ENCODE measurements around the gene SMIM41.

SMIM41 gene

DNA sequence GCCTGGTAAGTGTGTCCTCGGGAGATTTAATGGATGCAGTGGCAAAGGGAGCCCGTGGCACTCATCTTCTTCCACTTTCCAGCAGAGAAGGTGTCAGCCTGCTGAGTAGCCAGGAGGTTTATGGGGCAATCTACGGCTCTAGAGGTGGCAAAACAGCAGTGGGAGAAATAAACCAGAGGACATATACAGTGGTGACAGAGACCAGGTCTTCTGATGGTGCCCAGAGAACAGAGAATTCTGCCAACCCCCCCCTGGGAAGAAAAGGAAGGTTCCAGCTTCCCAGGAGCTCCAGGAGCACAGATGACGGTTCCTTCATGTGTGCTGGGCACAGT lies 43.0 kb downstream of the SMIM41 start:
- no peak for DNase-seq (ENCODE audit: low read depth)

DNA sequence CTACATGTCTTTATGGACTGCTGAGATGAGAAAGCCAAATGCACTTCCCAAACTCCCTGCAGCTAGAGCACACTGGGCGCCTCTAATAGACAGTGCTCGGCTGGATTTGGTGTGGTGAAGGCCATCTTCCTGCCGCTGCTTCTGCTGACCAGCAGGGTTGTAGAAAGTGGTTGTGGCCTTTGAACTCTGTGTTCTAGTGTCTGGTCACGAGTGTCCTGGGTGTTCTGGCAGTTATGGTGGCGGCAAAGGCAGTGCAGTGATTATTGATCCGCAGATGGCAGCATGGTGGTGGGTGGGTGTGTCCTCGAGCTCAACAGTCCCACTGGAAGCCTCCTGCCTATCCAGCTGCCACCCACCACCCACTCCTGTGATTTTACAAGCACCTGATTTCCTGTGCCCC lies 43.4 kb downstream of the SMIM41 start:
- no peak for DNase-seq (ENCODE audit: low read depth)

DNA sequence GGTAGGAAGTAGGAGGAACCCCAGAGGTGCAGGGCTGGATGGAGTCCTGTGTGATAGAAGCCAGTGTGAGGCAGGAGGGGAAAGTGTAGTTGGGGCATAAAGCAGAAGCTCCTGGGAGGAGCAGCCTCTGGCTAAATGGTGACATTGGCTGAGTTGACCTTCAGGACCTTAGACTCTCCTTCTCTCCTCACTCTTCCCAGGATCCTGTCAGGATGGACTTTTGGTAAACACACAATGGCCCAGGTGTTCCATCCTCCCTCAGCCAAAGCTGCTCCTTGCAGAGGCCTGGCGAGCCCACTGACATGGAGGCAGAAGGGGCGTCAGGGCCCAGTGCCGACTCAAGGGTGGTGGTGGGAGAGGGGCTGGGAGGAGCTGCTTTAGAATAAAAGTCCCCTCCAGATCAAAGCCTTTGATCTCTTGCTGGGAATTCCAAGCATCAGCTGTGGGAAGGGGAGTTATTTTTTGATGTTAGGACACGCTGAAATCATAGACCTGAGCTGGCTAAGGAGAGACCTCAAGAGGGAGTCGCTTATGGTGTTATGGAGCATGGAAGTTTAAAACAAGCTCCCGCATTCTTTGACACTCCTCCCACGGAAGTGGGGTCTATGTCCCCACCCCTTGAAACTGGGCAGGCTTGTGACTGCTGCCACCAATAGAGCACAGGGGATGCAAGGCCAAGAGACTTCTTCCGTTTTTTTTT lies 44.1 kb downstream of the SMIM41 start:
- no peak for DNase-seq (ENCODE audit: low read depth)

DNA sequence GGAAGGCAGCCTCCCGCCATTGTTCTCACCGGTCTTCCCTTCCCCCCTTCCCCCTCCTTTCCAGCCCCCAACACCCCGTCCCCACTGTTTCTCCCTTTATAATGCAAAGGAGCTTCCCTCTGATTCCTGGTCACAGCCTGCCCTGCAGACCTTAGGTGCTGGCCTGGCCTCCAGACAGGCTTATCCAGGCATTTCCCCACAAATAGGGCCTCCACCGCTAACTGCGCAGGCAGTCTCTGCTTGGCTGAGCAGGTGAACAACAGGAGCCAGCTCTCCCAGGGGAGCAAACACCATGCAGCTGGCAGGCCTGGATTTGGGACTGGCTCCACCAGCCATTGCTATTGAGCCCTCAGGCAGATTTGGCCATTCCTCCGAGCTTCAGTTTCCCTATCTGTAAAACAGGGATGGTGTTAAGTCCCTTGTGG lies 46.0 kb downstream of the SMIM41 start:
- DNase-seq (ENCODE audit: low read depth), result no peak

DNA sequence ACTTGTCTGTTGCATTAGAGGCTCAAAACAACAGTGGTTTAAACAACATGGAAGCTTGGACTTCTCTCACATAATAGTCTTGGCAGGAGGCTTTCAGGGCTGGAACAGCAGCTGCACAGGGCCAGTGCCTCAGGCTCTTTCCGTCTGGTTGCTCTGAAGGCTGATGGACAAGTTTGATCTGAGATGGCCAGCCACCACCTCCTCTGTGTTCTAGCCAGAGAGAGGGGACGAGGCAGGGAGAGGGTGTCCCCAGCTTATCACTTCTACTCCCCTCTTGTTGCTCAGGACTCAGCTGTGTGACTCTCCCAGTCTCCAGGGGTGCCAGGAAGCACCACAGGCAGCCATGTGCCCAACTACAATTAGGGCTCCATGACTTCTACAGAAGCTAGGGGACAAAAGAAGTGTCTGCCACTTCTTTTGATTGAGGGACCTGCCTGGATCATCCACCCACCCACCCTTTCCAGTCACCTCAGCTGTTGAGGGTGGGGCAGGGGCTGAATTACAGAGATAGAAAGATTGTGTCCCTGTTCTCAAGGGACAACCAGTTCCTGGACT lies 46.6 kb downstream of the SMIM41 start:
- DNase-seq (ENCODE audit: low read depth), result no peak

DNA sequence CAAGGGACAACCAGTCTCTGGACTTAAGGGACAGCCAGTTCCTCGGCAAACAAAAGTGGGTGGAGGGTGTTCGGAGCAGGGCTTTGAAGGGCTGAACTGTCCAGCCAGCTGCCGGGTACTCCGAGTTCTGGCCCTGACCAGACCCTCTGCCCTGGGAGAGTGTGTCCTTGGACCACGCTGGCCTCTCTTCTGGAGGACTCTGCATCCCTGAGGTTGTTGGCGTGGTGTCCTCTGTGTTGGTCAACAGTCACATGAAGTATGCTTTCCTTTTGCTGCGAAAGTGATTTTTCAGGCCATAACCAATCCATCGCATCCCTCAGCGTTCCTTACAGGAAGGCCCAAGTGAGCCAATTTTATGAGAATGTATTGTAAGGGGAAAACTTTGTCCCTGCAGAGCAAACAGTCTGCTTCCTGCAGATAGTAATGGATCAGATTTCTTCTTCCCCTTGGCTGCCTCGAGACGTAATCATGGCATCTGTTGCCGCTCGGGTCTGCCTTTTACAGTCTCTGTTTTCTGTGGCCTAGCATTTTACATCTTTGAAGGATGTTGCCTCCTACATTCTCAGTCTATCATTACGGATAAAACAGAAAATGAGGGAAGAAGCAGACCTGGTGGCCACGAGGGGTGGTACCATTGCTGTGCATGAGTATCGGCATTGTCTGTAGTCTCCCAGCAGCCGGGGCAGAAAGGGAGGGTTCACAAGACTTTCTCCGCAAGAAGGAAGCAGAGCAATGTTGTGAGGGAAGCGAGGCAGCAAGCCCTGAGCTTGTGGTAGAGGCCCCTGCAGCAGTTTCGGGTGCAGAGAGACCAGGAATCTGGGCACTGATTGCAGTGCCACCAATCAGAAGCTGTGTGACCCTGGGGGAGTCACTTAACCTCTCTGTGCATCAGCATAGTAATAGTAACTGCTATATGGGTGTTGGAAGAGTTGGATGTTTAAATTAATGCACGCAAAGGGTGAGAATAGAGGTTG lies 47.4 kb downstream of the SMIM41 start:
- no peak for DNase-seq (ENCODE audit: low read depth)

DNA sequence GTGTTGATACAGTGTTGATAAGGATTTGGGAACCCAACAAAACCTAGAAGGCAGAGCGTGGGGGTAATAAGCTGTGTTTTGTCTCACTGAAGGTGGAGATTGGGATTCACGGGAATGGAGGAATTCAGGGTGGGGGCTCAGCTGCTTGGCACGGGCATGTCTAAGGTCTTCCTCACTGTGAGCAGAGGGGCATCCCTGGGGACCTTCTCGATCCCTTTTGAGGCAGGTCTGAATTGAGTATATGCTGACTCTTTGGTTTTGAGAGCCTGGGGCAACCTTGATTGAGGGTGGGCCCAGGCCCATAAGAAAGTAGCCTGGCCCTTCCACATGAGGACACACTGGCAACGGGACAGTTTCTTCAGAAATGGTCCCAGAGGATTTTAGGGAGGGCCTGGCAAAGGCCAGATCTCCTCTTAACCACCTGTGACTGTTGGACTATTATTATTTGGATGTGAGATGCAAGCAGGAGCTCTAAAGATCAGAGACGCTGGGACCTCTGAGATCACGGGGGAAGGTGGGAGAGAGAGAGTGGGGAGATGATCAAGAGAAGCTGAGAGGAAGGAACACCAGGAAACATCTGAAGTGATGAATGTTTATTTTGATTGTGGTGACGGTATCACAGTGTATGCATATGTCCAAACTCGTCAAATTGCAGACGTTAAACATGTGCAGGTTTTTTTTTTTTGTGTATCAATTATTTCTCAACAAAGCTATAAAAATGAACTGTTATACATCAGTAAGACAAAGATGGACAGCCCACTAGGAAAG lies 48.4 kb downstream of the SMIM41 start:
- DNase-seq (ENCODE audit: low read depth), result no peak

DNA sequence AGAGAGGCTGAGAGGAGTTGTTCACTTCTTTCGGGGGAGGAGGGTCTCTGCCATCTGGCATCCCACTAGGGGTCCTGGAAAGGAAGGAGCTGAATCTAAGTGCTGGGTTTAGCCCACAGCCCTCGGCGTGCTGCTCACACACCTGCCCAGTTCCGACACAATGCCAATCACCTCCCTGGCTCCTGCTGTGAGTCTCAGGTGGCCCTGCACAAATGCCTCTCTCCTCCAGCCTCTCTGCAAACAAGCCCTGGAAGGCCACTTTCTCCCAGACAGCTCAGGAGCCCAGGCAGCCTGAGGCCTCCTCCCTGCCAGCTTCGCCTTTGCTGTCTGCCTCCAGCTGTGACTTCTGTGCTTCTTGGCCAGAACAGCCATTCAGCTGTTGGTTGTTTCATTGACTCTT lies 51.2 kb downstream of the SMIM41 start:
- no peak for DNase-seq (ENCODE audit: low read depth)

DNA sequence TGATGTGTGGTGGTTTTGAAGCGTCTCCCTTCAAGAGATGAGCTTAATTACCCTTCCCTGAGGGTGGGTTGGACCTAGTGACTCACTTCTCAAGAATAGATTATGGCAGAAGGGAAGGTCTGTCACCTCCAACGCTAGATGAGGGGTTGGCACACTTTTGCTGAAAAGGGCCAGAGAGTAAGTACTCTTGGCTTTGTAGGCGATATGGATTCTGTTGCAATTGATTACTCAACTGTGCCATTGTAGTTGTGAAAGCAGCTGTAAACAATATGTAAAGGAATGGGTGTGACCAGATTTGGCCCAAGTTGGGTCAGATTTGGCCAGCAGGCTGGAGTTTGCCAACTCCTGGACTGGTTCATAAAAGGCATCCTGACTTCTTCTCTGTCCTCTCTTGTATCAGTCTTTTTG lies 53.3 kb downstream of the SMIM41 start:
- no peak for DNase-seq (ENCODE audit: low read depth)

DNA sequence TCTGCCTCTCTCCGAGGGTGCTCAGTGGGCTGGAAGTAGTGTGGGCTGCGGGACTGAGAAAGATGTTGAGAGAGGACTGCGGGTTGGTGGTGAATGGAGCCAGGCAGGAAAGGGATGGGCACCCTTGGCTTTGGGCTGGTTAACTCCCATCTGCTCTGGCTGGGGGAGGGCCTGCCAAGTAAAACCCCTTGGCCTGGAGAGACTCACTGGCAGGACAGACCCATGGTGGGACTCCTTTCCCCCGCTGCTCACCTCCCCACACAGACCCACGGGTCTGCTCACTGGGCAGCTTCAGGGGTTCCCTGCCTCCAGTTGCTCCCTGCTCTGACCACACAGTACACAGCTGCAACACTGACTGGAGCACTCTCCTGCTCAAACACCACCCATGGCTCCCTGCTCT lies 58.2 kb downstream of the SMIM41 start:
- DNase-seq (ENCODE audit: low read depth), result no peak

DNA sequence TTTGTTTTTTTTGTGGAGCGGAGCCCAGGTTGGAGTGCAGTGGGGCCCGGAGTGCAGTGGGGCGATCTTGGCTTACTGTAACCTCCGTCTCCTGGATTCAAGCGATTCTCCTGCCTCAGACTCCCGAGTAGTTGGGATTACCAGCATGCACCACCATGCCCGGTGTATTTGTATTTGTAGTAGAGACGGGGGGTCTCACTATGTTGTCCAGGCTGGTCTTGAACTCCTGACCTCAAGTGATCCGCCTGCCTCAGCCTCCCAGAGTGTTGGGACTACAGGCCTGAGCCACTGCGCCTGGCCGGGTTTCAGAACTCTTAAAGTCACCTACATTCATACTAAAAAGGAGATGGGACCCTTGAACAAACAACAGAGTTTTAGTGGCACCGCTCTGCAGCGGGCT lies 59.6 kb downstream of the SMIM41 start:
- DNase-seq (ENCODE audit: low read depth), result no peak

DNA sequence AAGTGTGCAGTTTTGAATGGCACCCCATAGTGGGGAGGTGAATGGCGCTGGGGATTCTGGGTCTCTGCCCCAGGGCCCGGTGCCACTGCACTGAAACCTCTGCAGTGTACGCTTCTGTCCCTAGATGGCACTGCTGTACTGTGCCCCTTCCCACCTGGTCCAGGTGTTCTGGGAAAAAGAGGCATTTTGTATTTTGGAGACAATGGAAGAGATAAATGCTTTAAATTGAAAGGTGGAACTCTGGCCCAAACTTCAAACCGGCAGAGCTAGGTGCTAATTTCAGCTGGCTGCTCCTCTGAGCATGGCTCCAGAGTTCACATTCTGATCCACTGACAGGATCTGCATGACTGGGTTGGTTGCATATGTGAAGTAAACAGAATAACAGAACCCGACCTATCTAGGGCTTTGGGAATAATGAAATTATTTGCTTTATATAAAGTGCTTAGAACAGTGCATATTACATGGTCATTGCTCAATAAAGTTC lies 60.1 kb downstream of the SMIM41 start:
- DNase-seq (ENCODE audit: low read depth), result no peak

DNA sequence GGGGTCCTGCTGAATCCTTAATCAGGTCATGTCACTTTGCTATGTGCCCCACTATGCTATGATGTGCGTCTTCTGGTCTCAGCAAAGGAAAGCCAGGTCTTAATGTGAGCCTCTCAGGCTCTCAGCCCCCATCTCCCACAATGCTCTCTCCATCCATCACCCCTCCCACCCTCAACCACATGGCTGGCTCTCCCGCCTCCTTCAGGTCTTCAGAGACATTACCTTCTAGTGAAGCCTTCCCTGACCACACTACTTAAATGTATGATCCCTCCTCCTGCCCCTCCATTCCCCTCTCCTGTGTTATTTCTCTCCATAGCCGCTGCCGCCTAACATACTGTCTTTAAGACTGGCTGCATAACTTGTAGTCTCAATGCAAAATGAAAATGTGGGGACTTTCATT lies 61.8 kb downstream of the SMIM41 start:
- no peak for DNase-seq (ENCODE audit: low read depth)

DNA sequence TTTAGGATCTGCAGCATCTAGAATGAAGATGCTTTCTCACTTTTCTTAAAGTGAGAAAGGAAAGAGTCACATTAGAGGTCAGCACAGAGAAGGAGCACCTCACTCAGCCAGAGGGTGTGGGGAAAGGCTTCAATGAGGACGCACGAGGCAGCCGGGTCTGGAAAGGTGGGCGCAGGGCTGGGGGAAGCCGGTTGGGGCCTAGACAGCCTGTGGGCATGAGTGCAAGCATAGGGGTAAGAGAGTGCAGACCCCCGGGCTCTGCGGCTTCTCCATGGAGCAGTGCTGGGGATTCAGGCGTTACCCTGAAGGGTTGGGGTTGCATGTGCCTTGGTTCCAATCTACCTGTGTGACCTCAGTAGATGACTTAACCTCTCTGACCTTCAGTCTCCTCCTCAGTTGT lies 62.4 kb downstream of the SMIM41 start:
- no peak for DNase-seq (ENCODE audit: low read depth)

DNA sequence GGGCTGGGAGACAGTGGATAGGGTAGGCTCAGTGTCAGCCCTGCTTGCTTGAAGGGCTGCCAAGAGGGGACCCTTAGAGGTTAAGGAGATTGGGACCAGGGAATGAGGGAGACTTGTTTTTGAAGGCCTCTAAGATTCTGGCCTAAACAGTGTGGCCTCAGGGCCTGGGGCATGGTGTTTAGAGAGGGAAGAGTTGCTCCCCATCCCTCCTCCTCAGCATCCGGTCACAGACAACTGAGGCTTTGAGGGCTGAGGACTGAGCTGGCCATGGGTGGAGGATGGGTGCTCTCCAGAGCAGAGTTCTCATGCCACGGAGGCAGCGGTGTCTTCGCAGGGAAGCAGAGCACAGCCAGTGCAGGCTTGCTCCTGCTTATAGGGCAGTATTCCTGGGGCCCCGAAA lies 62.9 kb downstream of the SMIM41 start:
- DNase-seq (ENCODE audit: low read depth), result no peak

DNA sequence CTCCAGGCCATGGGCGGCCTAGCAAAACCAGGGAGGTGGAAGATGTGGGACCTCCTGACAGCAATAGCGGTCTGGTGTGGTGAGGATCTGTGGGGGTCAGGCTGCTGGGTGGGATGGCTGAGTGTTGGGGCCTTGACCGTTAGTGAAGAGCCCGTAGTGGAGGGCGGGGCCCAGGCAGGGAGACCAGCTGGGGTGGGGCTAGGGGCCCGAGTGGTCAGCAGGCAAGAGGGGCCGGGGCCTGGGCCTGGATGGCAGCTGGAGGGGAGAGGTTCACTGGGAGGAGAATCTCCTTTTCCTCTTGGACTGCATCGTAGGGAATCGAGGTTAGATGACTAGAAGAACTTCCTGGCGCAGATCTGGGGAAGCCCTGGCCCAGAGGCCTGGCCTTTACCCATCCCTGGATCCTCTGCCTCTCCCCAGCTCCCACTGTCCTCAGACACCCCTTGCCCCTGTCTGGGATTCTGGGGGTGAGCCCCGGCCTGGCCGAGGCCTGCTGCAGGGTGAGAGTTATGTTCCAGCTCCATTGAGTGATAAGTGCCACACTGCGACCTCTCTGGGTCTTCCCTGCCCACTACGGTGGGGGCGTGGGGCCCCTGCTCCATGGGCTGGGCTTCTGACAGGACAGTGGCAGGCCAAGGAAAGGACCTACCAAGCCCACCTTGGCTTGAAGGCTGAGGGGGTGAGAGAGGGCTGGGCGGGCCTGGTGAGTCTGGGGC lies 65.2 kb downstream of the SMIM41 start:
- DNase-seq (ENCODE audit: low read depth), result no peak

DNA sequence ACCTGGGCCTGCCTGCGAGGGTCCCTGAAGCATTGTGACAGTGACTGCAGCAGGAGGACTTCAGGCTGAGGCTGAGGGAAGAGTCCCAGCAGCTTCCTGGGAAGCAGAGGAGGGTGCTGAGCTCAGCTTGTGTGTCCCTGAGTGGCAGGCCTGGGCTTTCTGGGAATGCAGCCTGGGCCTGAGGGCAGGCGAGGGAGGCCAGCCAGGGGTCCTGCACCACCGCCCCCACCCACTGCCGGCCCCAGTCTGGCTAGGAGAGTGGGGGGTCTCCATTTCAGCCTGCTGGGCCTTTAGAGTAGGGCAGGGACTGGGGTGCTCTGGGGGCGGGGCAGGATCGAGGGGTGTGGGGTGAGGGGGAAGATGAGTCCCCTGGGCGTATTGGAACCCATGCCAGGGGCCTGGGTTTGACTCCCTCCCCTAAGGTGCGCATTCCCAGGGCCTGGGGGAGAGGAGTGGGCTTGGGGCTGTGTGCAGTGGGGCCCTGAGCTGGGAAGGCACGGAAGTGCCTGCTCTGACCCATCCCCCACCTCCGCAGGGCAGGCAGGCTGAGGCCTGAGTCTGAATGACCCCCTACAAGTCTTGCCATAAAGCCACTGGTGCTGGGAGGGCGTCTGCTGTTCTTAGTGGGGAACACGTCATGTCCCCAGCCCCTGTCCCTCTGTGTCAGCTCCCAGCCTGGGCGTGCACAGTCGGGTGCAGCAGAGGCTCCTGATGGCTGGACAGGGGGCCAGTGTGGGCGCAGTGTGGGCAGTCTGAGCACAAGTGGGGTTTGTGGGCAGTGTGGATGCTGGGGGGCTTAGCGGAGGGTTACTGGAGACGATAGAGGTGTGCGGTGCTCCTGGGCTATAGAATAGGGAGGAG lies 66.0 kb downstream of the SMIM41 start:
- no peak for DNase-seq (ENCODE audit: low read depth)

DNA sequence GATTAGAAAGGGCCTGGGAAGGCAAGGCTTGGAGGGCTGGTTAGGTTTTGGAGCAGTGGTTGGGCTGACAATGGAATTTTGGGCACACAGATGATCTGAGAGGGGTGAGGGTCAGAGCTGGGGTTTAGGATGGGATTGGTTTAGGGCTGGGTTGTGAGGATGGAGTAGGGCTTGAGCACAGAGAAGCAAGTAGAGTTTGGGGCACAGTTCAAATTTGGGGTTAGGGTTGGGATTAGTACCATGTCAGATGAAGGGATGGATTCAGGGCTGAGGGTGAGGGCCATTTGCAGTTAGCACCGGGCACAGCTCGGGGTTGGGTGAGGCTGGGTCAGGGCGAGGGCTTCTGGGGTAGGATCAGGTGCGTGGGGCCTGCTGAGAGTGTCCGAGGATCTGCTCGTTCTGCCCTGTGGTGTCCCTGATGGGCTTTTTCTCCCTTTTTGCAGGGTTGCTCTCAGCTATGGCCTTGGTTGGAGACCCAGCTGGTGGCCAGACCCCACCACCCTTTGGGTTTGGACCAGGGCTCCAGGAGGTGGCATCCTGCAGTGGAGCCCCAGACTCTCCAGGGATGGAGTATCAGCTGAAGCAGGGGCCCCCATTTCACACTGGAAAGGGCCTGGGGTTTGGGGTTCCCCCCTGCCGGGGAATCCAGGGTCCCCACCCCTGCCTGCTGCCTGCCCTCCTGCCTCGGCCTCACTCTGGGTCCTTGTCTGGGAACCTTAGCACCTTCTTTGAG lies 66.8 kb downstream of the SMIM41 start:
- DNase-seq (ENCODE audit: low read depth), result no peak

DNA sequence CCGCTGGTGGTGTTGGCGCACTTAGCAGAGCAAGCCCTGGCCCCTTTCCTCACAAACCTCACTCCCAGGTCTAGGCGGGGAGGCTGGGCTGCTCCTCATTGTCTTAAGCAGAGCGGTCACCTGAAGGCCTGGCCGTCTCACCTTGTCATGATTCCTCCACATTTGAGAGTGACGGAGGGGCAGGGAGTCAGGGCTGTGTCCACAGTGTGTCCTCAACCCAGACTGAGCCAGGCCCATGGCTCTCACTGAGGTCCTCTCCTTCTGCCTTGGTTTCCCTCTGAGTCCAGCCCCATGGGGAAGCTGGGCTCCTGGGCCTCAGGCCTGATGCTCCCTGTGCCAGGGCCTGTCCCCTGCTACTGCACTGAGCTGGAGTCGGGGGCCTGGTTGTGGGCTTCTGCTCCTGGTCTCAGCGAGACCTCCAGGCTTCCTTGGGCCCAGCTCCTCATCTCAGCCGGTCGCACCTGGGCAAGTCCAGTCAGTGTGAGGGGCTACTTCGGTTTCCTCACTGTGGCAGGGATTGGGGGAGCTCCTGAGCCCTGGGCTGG lies 67.4 kb downstream of the SMIM41 start:
- DNase-seq (ENCODE audit: low read depth), result no peak
